Testis (tissue), 3 donors: Measurements from ENCODE around the gene SDR42E2. TPM values are rescaled to one million over a fixed set of nuclear protein-coding genes. Genes with fewer than 3 reads are reported as not detected.

Experiments used
- DNase-seq: peaks from one replicate; pipeline ENCODE4 v3.0.0-alpha.2; 2019
- H3K27ac ChIP-seq, 2 donors: fragments of 200-600 bp; sonication (generic); one replicate each; pipeline ENCODE4 v1.5.1; 2019
- H3K27me3 ChIP-seq: fragments of 200-600 bp; sonication (generic); one replicate; pipeline ENCODE4 v1.5.1; 2019
- H3K36me3 ChIP-seq: fragments of 200-600 bp; sonication (generic); one replicate; pipeline ENCODE4 v1.5.1; 2017; ENCODE audit warnings: low read depth; ENCODE audit errors: missing control alignments
- H3K4me1 ChIP-seq: fragments of 200-600 bp; sonication (generic); one replicate; pipeline ENCODE4 v1.5.1; 2019
- H3K4me3 ChIP-seq, 2 donors: fragments of 200-600 bp; sonication (generic); one replicate each; pipeline ENCODE4 v1.5.1; 2017 to 2019
- H3K9me3 ChIP-seq: fragments of 200-600 bp; sonication (generic); one replicate; pipeline ENCODE4 v1.5.1; 2017
- CTCF ChIP-seq, 3 experiments: fragments of 450-650 bp in 2 of 3; fragments of 200-600 bp in 1 of 3; sonication (generic) in 1 of 3; IDR thresholded peaks; one replicate each; pipeline ENCODE4 v1.5.1; 2016 to 2019; ENCODE audit warnings: antibody characterized with exemption in 3 of 3, mild to moderate bottlenecking in 2 of 3, moderate library complexity in 1 of 3
- POLR2A ChIP-seq: fragments of 450-650 bp; IDR thresholded peaks from one replicate; pipeline ENCODE4 v1.6.1; 2017; ENCODE audit warnings: antibody characterized with exemption, mild to moderate bottlenecking, moderate library complexity
- WGBS, 2 donors: methylation state at CpG; one replicate each; pipeline ENCODE4 v1.1.5; 2018; 5-methylcytosine and 5-hydroxymethylcytosine counted together
- intact Hi-C: fragments of 100-400 bp; cut with DNase I; formaldehyde crosslinking; loops from one replicate; pipeline ENCODE4 v1.15.1; 2023; ENCODE audit warnings: low total_unique reads
- polyA plus RNA-seq: library from polyadenylated mRNA; stranded (reverse); fragments of 350-450 nt; fragmentation: Illumina TruSeq; extraction: RNeasy Lipid Tissue Mini Kit (QIAGEN cat#74804); gene quantifications from one replicate; pipeline ENCODE4 v1.2.3, GENCODE V29; 2014; ENCODE audit warnings: low read depth, low replicate concordance; ENCODE audit not compliant: insufficient read depth
- total RNA-seq, 2 donors: library from RNA; depleted of rRNA; stranded (reverse); fragments of >200 nt; gene quantifications; one replicate each; pipeline ENCODE4 v1.2.3, GENCODE V29; 2016

Gene SDR42E2
- total and polyA plus RNA-seq, 3 donors from 2014 or later: 0.31 to 1.4 (median 0.31) TPM

GRCh38 chr16:22191532-22192260 lies 29.4 kb downstream of the SDR42E2 start:
- H3K36me3 ChIP-seq: no peaks in the 10 kb centered on the region
- H3K27ac ChIP-seq: peak overlapping the region; percentile 96
- TF ChIP-seq POLR2A (no peak), CTCF (IDR thresholded peaks at IDR 0.05) (no peak)
- peaks cover 15% of the 10 kb centered on the region for H3K4me1 ChIP-seq
- DNase-seq: peak; percentile 38
- no peaks in the 10 kb centered on the region for H3K27me3 ChIP-seq
- intact Hi-C loops: no loop called here
- peak overlapping the region; percentile 63 to 68 for H3K4me3 ChIP-seq
- 7 to 8% methylated on average over 9 of the region's 9 CpGs for WGBS, 2 donors
- no peaks in the 10 kb centered on the region for H3K9me3 ChIP-seq

GRCh38 chr16:22192261-22193062 lies 30.2 kb downstream of the SDR42E2 start:
- Histone ChIP-seq H3K9me3 (no peaks in the 10 kb centered on the region), H3K27me3 (no peaks in the 10 kb centered on the region), H3K4me3 (peak overlapping the region; percentile 63 to 68), H3K36me3 (no peaks in the 10 kb centered on the region), H3K4me1 (peaks cover 15% of the 10 kb centered on the region), H3K27ac (peak overlapping the region; percentile 96)
- TF ChIP-seq CTCF (IDR thresholded peaks at IDR 0.05) (no peak), POLR2A (no peak)
- DNase-seq: peak; percentile 92
- 22 to 26% methylated on average over 16 of the region's 16 CpGs for WGBS, 2 donors
- intact Hi-C loops: no loop called here

- intact Hi-C loops: no loop called here
- 86 to 91% methylated on average over 2 of the region's 2 CpGs for WGBS, 2 donors
- DNase-seq: no peak
- H3K4me3 ChIP-seq: no peak overlapping the region
- H3K27me3 ChIP-seq: no peaks in the 10 kb centered on the region
- TF ChIP-seq POLR2A: no peak
- no peak for TF ChIP-seq CTCF (IDR thresholded peaks at IDR 0.05)
- H3K4me1 ChIP-seq: peaks cover 15% of the 10 kb centered on the region
- peak overlapping the region; percentile 96 for H3K27ac ChIP-seq
- H3K36me3 ChIP-seq: no peaks in the 10 kb centered on the region
- H3K9me3 ChIP-seq: no peaks in the 10 kb centered on the region
Observed at GRCh38 chr16:22193063-22193411, 30.7 kb downstream of the SDR42E2 start.

GRCh38 chr16:22194707-22195444 lies 32.6 kb downstream of the SDR42E2 start:
- 84 to 85% methylated on average over 9 of the region's 9 CpGs for WGBS, 2 donors
- Histone ChIP-seq H3K4me3 (no peak overlapping the region), H3K27ac (peak overlapping the region in 1 of 2 donors; percentile 83), H3K27me3 (no peaks in the 10 kb centered on the region), H3K9me3 (no peaks in the 10 kb centered on the region), H3K4me1 (peaks cover 4% of the 10 kb centered on the region), H3K36me3 (no peaks in the 10 kb centered on the region)
- DNase-seq: no peak
- intact Hi-C loops: loop anchor here (5.0 kb wide), 1 partner anchor 102 kb away; the partner anchor contains the start of gene POLR3E
- TF ChIP-seq CTCF (IDR thresholded peaks at IDR 0.05): no peak
- TF ChIP-seq POLR2A: no peak
